Measurements from ENCODE around the gene MCOLN3.
"Not testable (repeated sequence)": the region's sequence is repeated elsewhere in the genome, so short reads cannot be mapped to it uniquely, and the experiment has no call there.

Gene MCOLN3

GRCh38 chr1:85047472-85048295 is 616 bp downstream of the MCOLN3 start:
- DNase-seq (ENCODE audit: low spot score): no peak

DNA sequence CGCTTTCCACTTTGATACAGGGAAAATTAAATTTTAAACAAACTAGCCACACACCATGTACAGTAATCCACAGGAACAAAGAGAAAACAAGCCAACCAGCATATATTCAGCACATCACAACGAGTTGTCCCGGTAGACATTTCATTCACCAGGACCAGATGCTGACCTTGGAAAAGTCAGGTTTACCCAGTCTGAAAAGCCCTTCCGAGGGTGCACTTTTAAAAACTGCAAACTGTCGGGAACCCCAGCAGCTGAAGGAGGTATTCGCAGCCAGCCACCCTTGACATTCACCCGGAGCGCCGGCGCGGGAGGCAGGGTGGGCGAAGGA is 1.2 kb downstream of the MCOLN3 start:
- no peak for DNase-seq (ENCODE audit: low spot score)

DNA sequence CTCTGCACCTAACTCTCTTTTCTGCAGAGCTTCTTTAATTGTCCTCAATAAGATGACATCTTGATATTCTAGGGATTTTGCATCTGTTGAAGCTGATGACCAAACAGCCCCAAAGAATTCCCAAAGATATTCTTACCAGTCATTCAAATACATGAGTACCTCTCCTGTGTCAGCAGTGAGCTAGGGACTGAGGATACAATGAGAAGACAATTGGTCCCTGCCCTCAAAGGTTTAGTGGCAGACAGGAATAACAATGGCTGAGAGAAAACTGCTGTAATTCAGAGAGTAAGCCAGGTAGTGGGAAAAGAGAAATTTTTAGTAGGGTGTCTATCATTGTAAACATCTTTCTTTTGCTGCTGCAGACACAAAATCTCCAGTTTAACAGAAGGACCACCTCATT is 5.9 kb downstream of the MCOLN3 start:
- DNase-seq (ENCODE audit: low spot score): no peak

- DNase-seq (ENCODE audit: low spot score): no peak
These were observed 6.5 kb downstream of the MCOLN3 start for GRCh38 chr1:85041793-85042192.

DNA sequence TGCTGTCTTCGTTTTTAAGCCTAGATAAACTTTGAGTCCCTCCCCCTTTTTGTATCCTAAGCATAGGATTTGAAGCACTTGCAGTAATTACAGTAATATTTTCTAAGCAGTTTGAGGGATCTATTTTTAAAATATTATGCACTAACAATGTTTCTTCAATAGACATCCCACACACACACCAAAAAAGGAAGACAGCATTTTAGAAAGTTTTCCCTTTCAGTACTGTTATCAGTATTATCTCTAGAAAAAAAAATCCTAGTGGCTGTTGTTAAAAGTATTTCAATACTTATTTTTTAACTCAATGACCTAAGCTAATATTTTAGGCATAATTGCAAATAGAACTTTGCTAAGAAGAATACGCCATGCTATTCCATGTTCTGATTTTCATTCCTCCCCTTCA is 15.1 kb downstream of the MCOLN3 start:
- DNase-seq (ENCODE audit: low spot score): no peak

DNA sequence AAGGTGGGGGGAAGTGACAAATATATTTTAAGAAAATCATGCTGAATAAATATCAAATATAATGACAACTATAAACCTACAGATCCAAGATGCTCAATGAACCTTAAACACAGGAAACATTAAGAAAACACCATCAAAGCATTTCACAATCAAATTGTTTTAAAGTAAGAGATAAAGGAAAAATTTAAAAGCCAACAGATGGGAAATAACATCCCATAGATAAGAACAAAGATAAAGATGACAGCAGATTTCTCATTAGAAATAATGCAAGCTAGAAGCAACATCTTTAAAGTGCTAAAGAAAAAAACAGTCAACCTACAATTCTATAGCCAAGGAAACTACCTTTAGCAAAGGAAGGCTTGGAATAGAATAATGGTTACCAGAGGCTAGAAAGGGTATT is 17.8 kb downstream of the MCOLN3 start:
- no peak for DNase-seq (ENCODE audit: low spot score)

DNA sequence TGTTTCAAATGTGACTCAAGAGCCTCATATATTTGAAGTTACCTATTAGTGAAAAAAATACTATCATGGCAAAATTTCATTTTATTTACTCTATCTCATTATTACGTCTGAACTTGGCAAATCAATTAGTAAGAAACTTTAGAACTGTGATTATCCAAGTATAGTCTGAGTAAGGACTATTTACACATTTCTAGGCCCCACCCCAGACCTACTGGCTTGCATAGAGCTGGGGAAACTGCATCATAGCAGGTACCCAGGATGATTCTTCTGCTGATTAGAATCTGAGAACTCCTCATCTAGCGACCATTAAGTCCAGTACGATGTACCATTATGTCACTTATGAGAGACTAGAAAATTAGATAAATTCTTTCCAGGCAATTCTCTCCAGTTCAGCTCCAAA is 20.1 kb downstream of the MCOLN3 start:
- no peak for DNase-seq (ENCODE audit: low spot score)

DNA sequence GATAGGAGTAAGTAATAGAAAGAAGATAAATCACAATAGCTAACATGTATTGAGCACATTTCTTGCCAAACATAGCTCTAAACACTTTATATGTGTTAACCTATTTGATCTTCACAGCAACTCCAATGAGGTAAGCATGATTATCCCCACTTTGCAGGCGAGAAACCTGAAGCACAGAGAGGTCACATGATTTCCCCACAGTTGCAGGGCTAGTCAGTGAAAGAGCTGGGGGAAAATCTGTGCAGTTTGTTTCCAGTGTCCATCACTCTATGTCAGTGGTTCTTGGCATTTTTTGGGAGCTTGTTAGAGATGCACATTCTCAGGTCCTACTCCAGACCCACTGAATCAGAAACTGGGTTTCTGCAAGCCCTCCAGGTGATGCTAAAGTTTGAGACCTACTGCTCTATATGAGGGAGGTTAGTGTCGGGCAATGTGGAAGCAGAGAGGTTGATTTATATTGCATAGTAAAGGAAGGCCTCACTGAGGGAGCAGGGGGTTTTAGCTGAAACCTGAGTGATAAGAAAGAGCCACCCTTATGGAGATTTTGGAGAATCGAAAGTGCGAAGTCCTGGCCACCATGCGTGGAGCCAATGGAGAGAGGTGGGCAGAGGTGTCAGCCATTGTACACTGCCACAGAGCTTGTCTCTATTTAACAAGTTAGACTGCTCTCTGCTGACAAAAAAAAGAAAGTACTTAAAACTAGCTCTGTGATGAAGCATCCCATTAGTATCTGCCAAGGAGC is 20.9 kb downstream of the MCOLN3 start:
- no peak for DNase-seq (ENCODE audit: low spot score)

DNA sequence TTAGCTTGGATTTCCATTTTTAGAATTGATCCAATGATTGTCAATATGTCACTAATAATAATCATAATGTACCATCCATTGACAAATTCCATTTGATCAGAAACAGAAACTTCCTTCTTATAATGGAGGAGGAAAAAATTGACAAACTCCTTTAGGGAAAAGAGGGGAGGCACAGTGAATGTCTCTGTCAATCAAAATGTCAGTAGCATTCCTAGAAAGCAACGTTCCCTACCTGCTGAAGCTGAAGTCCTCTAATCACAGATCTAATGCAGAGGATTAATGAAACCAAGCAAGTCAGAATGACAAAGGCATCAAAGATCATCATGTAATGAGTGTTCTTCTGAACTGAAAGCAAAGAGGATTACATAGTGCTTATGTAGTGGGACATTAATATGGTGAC is 22.4 kb downstream of the MCOLN3 start:
- DNase-seq (ENCODE audit: low spot score): no peak

DNA sequence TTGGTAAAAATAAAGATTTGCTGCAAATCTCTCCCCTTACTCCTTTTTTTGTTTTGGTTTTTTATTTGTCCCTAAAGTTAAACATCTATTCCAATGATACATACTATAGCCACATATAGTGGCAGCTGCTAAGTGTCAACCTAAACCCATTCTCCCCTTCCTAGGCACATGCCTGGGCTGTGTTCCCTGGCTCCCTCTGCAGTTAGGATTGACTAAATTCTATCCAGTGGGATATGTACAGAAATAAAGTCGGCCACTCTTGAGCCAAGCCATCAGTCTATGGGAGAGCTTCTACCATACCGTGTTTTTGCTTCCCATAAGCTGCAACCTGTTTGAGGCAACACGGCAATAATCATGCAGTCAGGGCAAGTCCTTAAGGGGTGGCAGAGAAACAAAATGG is 23.6 kb downstream of the MCOLN3 start:
- DNase-seq (ENCODE audit: low spot score): no peak

DNA sequence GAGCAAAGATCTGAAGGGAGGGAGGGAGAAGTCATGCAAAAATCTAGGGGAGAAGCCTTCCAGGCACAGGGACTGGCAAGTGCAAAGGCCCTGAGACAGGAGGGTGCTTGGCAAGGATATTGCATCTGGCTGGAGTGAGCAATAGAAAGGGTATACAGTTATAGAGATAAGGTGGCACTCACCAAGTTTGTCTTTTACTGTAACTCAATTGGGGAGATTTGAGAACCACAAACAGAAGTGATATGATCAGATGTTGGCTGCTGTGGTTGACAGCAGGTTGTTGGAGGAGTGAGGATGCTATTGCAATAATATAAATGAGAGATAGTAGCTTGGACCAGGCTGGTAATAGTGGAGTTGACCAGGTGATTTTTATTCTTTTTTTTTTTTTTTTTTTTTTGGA is 25.6 kb downstream of the MCOLN3 start:
- no peak for DNase-seq (ENCODE audit: low spot score)

GRCh38 chr1:85019994-85020393 is 28.3 kb downstream of the MCOLN3 start:
- no peak for DNase-seq (ENCODE audit: low spot score)

DNA sequence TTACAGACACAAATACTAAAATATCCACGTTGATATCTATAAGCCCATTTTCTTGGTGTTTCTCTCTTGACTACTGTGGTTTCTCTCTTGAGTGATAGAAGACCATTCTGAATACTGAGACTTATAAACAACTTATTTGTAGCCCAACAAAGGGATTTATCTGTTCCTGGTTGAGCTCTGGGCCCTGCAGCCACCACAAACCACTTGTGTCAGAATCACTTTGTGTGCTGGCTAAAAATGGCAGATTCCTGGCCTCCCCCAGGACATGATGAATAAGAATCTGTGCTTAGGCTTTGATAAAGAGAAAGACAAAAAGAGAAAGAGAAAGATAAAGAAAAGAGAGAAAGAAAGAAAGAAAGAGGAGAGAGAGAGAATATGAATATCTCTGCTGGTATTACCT is 32.5 kb downstream of the MCOLN3 start:
- DNase-seq (ENCODE audit: low spot score): no peak

DNA sequence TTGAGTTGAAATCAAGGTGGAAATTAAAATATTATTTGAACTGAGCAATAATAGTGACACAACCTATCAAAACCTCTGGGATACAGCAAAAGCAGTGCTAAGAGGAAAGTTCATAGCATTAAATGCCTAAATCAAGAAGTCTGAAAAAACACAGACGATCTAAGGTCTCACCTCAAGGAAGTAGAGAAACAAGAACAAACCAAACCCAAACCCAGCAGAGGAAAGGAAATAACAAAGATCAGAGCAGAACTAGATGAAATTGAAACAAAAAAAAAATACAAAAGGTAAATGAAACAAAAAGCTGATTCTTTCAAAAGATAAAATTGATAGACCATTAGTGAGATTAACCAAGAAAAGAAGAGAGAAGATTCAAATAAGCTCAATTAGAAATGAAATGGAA is 42.7 kb downstream of the MCOLN3 start:
- DNase-seq (ENCODE audit: low spot score): not testable (repeated sequence)

GRCh38 chr1:85001742-85002141 is 46.6 kb downstream of the MCOLN3 start:
- peak; percentile 31 for DNase-seq (ENCODE audit: low spot score)

GRCh38 chr1:84998642-84999280 is 49.5 kb downstream of the MCOLN3 start:
- no peak for DNase-seq (ENCODE audit: low spot score)

DNA sequence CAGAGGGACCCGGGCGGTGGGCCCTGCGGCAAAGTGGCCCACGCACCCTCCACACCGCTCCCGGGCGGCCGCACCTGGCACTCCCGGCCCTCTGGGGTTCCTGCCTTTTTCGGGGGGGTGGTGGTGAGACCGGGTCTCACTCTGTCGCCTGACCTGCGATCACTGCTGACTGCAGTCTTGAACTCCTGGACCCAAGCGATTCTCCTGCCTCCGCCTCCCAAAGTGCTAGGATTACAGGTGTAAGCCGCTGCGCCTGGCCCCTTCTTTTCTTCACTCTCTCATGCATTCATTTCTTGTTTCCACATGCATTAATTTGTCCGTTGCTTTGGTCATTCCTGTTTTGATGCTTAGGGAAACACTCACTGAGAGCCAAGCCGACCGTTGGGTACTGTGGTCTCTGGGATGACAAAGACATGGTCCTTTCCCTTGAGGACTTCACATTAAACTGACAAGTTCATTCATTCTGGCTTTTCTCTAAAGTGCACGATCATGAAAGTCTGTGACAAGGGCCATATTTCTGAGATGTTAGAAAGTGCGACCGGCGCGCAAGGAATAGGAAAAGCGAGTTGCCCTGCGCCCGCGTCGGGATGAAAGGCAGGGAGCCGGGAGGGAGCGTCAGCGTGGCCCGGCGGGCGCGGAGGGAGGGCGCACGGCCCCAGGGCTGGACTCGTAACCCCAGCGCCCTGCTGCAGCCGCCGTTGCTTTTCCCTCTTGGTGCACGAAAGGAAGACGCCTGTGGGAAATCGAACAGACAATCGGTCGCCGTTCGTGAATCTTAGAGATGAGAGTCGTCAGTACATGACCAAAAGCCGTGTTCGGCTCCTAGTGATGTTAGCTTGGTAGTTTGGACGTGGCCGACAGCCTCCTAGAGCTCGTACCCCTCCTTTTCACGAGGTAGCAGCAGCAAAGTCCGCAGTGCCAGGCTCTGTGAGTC is 50.4 kb downstream of the MCOLN3 start:
- no peak for DNase-seq (ENCODE audit: low spot score)

DNA sequence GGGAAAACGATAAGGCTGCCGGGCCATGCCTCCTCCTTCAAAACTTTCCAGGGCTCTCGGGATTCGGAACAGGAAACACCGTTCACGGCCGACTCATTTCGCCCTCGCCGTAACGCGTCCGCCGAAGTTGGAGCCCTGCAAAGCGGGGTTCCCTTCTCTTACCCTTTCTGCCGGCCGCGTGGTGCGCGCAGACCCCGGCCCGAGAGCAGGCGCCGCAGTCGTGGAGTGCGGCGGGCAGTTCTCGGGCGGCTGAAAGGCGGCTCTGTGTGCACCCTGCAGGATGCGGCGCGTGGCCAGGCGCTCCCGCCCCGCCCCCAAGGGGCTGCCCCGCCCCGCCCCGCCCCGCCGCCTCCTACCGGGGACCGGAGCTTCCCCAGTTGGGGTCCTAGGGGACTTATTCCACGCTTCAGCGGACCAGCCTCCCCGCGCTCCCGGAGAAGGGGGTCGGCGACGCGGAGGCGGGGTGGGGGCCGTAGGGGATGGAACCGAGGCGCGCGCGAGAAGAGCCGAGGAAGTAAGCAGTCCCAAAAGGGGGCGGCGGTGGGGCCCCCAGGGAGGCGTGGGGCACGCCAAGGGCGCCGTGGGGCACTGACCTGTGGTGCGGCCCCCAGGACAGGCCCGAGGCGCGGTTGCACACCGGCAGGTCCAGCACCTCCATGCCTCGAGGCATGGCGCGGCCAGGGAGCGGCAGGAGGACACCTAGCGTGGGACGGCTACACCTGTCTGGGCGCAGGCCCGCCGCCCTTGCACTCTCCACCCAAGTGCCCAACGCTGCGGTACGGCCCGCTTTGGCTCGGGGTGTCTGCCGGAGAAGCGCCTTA is 51.2 kb downstream of the MCOLN3 start, which contains the start of gene MCOLN2:
MCOLN2 (minus strand) TSS at position 268 of the 821 bp plus-strand sequence; CDS start at position 27, 241 bp downstream.
- DNase-seq (ENCODE audit: low spot score): peak; percentile 34

- no peak for DNase-seq (ENCODE audit: low spot score)
These were observed 52.6 kb downstream of the MCOLN3 start for GRCh38 chr1:84995484-84996334.
